GM12801 (cell line): ENCODE results near the gene CLECL1.

Experiments used
- CTCF ChIP-seq: IDR thresholded peaks from one replicate; pipeline ENCODE4 v1.5.1; 2011; ENCODE audit warnings: control low read depth; ENCODE audit not compliant: insufficient read length; ENCODE audit errors: extremely low read depth

CLECL1 gene

GRCh38 chr12:9756170-9756569 is 23.3 kb upstream of the CLECL1 start:
- TF ChIP-seq CTCF, result no peak

GRCh38 chr12:9755567-9755966 is 22.7 kb upstream of the CLECL1 start:
- no peak for TF ChIP-seq CTCF

GRCh38 chr12:9755035-9755434 is 22.1 kb upstream of the CLECL1 start:
- TF ChIP-seq CTCF, result no peak

- TF ChIP-seq CTCF, result no peak
Observed at GRCh38 chr12:9754099-9754927, 21.4 kb upstream of the CLECL1 start.

- TF ChIP-seq CTCF, result no peak
Observed at GRCh38 chr12:9753498-9753897, 20.6 kb upstream of the CLECL1 start.

GRCh38 chr12:9753073-9753472 is 20.2 kb upstream of the CLECL1 start:
- TF ChIP-seq CTCF, result no peak

GRCh38 chr12:9752145-9752933 is 19.4 kb upstream of the CLECL1 start:
- no peak for TF ChIP-seq CTCF
